DMS114 treated with DMSO at 0.1 percent for 48 hours (cell line): Measurements from ENCODE around the gene RFPL3.

Experiments used
- DNase-seq: peaks from one replicate; lab custom pipeline; 2025; ENCODE audit not compliant: unreplicated experiment; lab: John Stamatoyannopoulos, UW

RFPL3 gene

DNA sequence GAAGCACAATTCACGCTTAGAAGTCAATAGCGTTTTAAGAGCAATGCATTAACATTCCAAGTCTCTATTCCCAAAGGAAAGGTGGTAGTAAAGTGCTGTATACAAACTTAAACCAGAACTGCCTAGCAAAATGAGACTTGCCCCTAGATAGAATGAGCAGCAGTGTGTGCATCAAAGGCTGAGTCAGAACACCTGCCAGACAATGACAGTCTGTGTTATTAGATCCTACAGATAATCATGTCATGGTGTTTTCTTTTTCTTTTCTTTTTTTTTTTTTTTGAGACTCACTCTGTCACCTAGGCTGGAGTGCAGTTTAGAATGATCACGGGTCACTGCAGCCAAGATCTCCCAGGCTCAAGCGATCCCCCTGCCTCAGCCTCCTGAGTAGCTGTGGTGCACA, 52.8 kb downstream of the RFPL3 start:
- no peak for DNase-seq
